HFFc6 (cell line): Measurements from ENCODE around the gene LHFPL5. TPM values are rescaled to one million over a fixed set of nuclear protein-coding genes. Genes with fewer than 3 reads are reported as not detected.

ENCODE experiments used
- DNase-seq: peaks from one replicate; pipeline ENCODE4 v3.0.0-alpha.2; 2018
- H3K27ac Mint-ChIP-seq: 2 replicates; pipeline ENCODE4 v1.8.0; 2020; ENCODE audit warnings: mild to moderate bottlenecking, mixed read lengths
- H3K27me3 Mint-ChIP-seq: 2 replicates; pipeline ENCODE4 v1.8.0; 2021; ENCODE audit warnings: mild to moderate bottlenecking, moderate library complexity, mixed read lengths; ENCODE audit not compliant: insufficient read depth
- H3K36me3 Mint-ChIP-seq: 2 replicates; pipeline ENCODE4 v1.8.0; 2021; ENCODE audit warnings: low read depth, mixed read lengths
- H3K4me1 Mint-ChIP-seq: 2 replicates; pipeline ENCODE4 v1.8.0; 2020; ENCODE audit warnings: low read depth, mixed read lengths
- H3K4me3 Mint-ChIP-seq: 2 replicates; pipeline ENCODE4 v1.8.0; 2020; ENCODE audit warnings: mild to moderate bottlenecking, moderate library complexity, mixed read lengths
- H3K9me3 Mint-ChIP-seq: 2 replicates; pipeline ENCODE4 v1.8.0; 2020; ENCODE audit warnings: mild to moderate bottlenecking, mixed read lengths
- long read RNA-seq: library from polyadenylated mRNA; unstranded; transcript quantifications from one replicate; pipeline ENCODE4 v2.0.0, GENCODE V29; 2019
- total RNA-seq, 6 experiments: library from RNA; stranded (reverse); fragmentation: NEBNext Ultra II Directional; extraction: Animal tissue kit (Norgen Biotek cat#: 25700); gene quantifications; 2 replicates in 1 of 6; 3 replicates in 5 of 6; pipeline ENCODE4 v1.2.3, GENCODE V29; 2021
- TF ChIP-seq, protein P1 (sequence below): fragments of 200-600 bp; sonication (generic); IDR thresholded peaks from 2 replicates; pipeline ENCODE4 v1.5.0; 2021; ENCODE audit warnings: antibody characterized with exemption, mild to moderate bottlenecking

LHFPL5 gene
- not detected for total RNA-seq
- long read RNA-seq: 0 reads

DNA sequence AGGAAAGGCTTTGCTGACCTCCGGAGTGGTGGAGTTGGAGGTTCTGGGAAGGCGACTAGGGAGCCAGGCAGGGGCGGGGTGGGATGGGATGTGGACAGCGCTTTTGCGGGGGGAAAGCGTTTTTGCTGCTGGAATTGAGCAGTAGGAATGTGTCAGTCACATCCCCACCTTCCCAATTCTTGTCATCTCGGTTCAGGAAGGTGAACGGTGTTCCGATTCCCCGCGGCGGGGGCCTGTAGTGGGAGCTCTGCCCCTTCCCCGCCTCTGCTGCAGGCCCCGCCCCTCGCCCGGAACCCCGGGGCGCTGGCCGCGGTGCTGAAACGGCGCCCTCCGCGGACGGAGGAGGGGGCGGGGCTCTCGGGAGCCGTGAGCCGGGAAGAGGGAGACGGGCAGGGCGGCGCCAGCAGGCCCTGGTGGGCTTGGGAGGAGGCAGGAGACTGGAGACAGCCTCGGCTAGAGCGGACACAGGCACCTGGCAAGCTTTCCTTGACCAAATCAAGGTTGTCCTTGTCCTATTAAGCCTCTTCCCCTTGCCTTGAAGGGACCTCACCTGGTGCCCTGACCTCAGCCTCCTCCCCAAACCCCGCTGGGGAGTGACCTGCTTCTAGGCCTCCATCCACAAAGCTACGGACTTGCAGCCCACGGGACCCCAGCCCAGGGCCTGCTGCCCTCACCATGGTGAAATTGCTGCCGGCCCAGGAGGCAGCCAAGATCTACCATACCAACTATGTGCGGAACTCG lies at the start of gene LHFPL5:
TSS of gene LHFPL5 (plus strand) at position 357 of the 741 bp plus-strand sequence. CDS start at position 676, 319 bp downstream.
- Mint-ChIP-seq H3K9me3 (no peaks in the 10 kb centered on the region), H3K36me3 (no peaks in the 10 kb centered on the region), H3K4me1 (no peaks in the 10 kb centered on the region), H3K27ac (no peak within 1 kb of the TSS), H3K4me3 (no peak within 1 kb of the TSS), H3K27me3 (peaks cover 13% of the 10 kb centered on the region)
- TF ChIP-seq, protein P1, sequence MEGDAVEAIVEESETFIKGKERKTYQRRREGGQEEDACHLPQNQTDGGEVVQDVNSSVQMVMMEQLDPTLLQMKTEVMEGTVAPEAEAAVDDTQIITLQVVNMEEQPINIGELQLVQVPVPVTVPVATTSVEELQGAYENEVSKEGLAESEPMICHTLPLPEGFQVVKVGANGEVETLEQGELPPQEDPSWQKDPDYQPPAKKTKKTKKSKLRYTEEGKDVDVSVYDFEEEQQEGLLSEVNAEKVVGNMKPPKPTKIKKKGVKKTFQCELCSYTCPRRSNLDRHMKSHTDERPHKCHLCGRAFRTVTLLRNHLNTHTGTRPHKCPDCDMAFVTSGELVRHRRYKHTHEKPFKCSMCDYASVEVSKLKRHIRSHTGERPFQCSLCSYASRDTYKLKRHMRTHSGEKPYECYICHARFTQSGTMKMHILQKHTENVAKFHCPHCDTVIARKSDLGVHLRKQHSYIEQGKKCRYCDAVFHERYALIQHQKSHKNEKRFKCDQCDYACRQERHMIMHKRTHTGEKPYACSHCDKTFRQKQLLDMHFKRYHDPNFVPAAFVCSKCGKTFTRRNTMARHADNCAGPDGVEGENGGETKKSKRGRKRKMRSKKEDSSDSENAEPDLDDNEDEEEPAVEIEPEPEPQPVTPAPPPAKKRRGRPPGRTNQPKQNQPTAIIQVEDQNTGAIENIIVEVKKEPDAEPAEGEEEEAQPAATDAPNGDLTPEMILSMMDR: no peak
- no peak for DNase-seq

DNA sequence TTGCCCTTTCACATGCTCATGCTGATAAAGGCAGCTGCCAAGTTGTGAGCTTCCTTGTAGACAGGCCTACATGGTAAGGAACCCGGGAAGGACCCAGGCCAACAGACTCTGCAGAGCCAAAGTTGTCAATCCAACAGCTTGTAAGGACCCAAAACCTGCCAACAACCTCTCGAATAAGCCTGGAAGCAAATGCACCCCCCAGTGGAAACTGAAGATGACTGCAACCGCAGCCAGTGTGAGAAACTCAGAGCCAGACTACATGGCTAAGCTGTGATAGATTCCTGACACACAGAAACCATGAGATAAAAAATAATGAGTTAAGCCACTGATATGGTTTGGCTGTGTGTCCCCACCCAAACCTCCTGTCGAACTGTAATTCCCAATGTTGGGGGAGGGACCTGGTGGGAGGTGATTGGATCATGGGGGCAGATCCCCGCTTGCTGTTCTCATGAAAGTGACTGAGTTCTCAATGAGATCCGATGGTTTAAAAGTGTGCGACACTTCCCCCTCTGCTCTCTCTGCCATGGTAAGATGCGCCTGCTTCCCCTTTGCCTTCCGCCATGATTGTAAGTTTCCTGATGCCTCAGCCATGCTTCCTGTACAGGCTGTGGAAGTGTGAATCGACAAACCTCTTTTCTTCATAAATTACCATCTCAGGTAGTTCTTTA lies 47.6 kb upstream of the LHFPL5 start:
- TF ChIP-seq, protein P1: peak; percentile 56
- Mint-ChIP-seq H3K27ac (no peak overlapping the region), H3K4me1 (peaks cover 12% of the 10 kb centered on the region; the same call in 1 of the 2 replicates), H3K9me3 (no peaks in the 10 kb centered on the region), H3K4me3 (no peak overlapping the region), H3K36me3 (no peaks in the 10 kb centered on the region), H3K27me3 (peaks cover 41% of the 10 kb centered on the region)
- DNase-seq: peak; percentile 21

DNA sequence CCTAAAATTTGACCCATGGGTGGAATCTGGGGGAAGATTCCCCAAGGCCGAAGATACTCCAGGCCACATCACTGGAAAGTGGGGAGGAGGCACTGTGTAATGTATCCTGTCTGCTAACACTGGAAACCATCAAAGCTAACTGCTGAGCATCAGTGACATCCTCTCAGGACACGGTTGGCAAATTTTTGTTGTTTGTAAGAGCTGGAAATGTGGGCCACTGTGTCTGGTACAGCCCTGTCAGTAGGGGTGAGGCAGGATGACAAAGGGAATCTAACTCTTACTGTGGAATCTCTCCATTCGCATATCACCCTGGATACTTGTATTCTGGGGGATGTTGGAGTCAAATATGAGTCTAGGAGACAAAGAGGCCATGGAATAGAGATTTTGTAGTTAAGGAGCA lies 45.7 kb upstream of the LHFPL5 start:
- Mint-ChIP-seq H3K4me3 (no peak overlapping the region), H3K9me3 (no peaks in the 10 kb centered on the region), H3K27ac (no peak overlapping the region), H3K36me3 (no peaks in the 10 kb centered on the region), H3K4me1 (peaks cover 9% of the 10 kb centered on the region; the same call in 1 of the 2 replicates), H3K27me3 (peaks cover 38% of the 10 kb centered on the region)
- DNase-seq: no peak
- TF ChIP-seq, protein P1: no peak

DNA sequence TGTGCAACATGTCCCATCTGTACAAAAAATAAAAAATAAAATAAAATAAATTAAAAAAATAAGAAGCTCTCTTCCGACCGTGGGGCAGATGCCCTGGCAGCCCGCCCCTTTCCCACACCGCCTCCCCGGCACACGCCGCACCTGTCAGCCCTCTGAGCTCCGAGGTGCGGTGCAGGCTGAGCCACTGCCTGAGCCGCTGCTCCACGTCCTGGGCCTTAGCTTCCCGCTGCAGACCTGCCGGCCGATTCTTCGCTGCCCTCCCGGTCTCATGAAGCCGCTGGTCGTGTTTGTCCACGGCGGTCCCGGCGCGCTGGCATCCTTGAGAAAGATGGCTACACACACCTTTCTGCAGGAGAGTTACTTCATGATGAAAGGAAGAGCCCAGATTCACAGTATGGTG lies 39.4 kb upstream of the LHFPL5 start:
- no peak for DNase-seq
- peaks cover 32% of the 10 kb centered on the region for H3K27me3 Mint-ChIP-seq
- H3K36me3 Mint-ChIP-seq: no peaks in the 10 kb centered on the region
- no peak overlapping the region for H3K27ac Mint-ChIP-seq
- H3K4me1 Mint-ChIP-seq: no peaks in the 10 kb centered on the region
- no peaks in the 10 kb centered on the region for H3K9me3 Mint-ChIP-seq
- TF ChIP-seq, protein P1: no peak
- H3K4me3 Mint-ChIP-seq: no peak overlapping the region

DNA sequence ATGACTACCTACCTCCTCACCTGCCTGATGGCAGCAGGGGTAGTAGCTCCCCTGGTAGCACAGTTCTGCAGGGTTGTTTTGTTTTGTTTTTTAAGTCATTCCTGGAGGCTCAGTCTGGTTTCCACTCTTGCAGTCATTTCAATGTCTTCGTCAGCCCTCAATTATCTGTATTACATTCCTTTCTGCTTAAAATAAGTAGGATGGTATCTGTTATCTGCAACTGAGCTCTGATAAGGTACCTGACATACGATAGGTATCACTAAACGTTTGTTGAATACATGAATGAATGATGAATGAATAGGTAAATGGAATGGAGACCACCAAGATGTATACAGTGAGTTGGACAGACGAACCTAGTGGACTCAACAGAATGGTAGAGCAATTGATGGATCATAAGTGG lies 35.9 kb upstream of the LHFPL5 start:
- Mint-ChIP-seq H3K9me3 (no peaks in the 10 kb centered on the region), H3K4me1 (no peaks in the 10 kb centered on the region), H3K27me3 (peaks cover 26% of the 10 kb centered on the region), H3K4me3 (no peak overlapping the region), H3K36me3 (no peaks in the 10 kb centered on the region), H3K27ac (no peak overlapping the region)
- no peak for DNase-seq
- TF ChIP-seq, protein P1: no peak
